A549 (cell line): Measurements from ENCODE around the gene MRPL2. TPM values are rescaled to one million over a fixed set of nuclear protein-coding genes. Genes with fewer than 3 reads are reported as not detected.

Source experiments
- ATAC-seq, 2 experiments: fragments of 200-7000 bp in 1 of 2; fragments of >200 bp in 1 of 2; cut with Nextera tagmentation in 1 of 2; cut with Tn5 transposase in 1 of 2; 3 replicates each; pipeline versions ENCODE4 v1.8.0 to v1.9.1; 2018 to 2020; ENCODE audit warnings: mild to moderate bottlenecking in 1 of 2, moderate library complexity in 1 of 2
- CTCF ChIA-PET: fragments of 300-600 bp; sonication (Branson Sonifier 250); formaldehyde crosslinking; extraction: SDS; loops from one replicate; lab custom pipeline; 2021; ENCODE audit warnings: antibody characterized with exemption, inconsistent platforms; lab: Yijun Ruan, JAX
- POLR2A ChIA-PET: fragments of 350-600 bp; formaldehyde crosslinking; extraction: SDS; loops from one replicate; lab custom pipeline; 2021; ENCODE audit warnings: antibody characterized with exemption, inconsistent platforms; lab: Yijun Ruan, JAX
- DNase-seq, 2 experiments: peaks; one replicate each; pipeline versions ENCODE4 v3.0.0 to v3.0.0-alpha.2; 2011 to 2016; ENCODE audit warnings: low read depth in 1 of 2, low spot score in 1 of 2
- FAIRE-seq: peaks from 2 replicates; lab custom pipeline; 2011; peaks lifted over from hg19 to GRCh38; lab: Jason Lieb, UNC
- H3K27ac ChIP-seq, 2 experiments: fragments of >200 bp; sonication (Bioruptor Twin); formaldehyde crosslinking; 3 replicates each; pipeline ENCODE4 v1.5.1; 2016 to 2017
- H3K4me1 ChIP-seq: fragments of >200 bp; sonication (Bioruptor Twin); formaldehyde crosslinking; 3 replicates; pipeline ENCODE4 v1.6.1; 2016
- H3K4me2 ChIP-seq: fragments of >200 bp; sonication (Bioruptor Twin); formaldehyde crosslinking; 3 replicates; pipeline ENCODE4 v1.6.1; 2016
- H3K4me3 ChIP-seq: fragments of >200 bp; sonication (Bioruptor Twin); formaldehyde crosslinking; 3 replicates; pipeline ENCODE4 v1.5.1; 2016
- H3K9me3 ChIP-seq: fragments of >200 bp; sonication (Bioruptor Twin); formaldehyde crosslinking; 3 replicates; pipeline ENCODE4 v1.6.1; 2016
- ATOH8 ChIP-seq: fragments of 250-450 bp; sonication (Bioruptor Pico); IDR thresholded peaks from 2 replicates; pipeline ENCODE4 v1.5.0; 2020; ENCODE audit warnings: low read depth, mild to moderate bottlenecking, moderate library complexity
- BCL3 ChIP-seq: fragments of >200 bp; sonication (Bioruptor Twin); formaldehyde crosslinking; IDR thresholded peaks from 3 replicates; pipeline ENCODE4 v1.6.1; 2016
- BHLHE40 ChIP-seq: IDR thresholded peaks from 2 replicates; pipeline ENCODE4 v1.6.1; 2012; ENCODE audit warnings: low read depth, low read length, inconsistent platforms
- CBX8 ChIP-seq: fragments of 200-600 bp; sonication (generic); IDR thresholded peaks from 2 replicates; pipeline ENCODE4 v1.6.1; 2016
- CTCF ChIP-seq: fragments of >200 bp; sonication (Bioruptor Twin); formaldehyde crosslinking; IDR thresholded peaks from 3 replicates; pipeline ENCODE4 v1.5.1; 2016
- E2F6 ChIP-seq: IDR thresholded peaks from 2 replicates; pipeline ENCODE4 v1.6.1; 2012; ENCODE audit warnings: low read depth, borderline replicate concordance
- ELK1 ChIP-seq: fragments of 150-350 bp; IDR thresholded peaks from 2 replicates; pipeline ENCODE4 v1.6.1; 2014; ENCODE audit warnings: low read depth, mild to moderate bottlenecking, low read length
- EP300 ChIP-seq, 2 experiments: fragments of >200 bp; sonication (Bioruptor Twin); formaldehyde crosslinking; IDR thresholded peaks; 2 replicates in 1 of 2; 3 replicates in 1 of 2; pipeline ENCODE4 v1.6.1; 2016 to 2017
- FOSB ChIP-seq: fragments of 250-450 bp; sonication (Bioruptor Pico); IDR thresholded peaks from 2 replicates; pipeline ENCODE4 v1.5.0; 2020; ENCODE audit warnings: mild to moderate bottlenecking, moderate library complexity
- GATA3 ChIP-seq: IDR thresholded peaks from 2 replicates; pipeline ENCODE4 v1.6.1; 2012; ENCODE audit warnings: borderline replicate concordance
- HDAC2 ChIP-seq: fragments of 200-600 bp; sonication (generic); IDR thresholded peaks from 2 replicates; pipeline ENCODE4 v1.6.1; 2016
- HOXB13 ChIP-seq: fragments of 250-450 bp; sonication (Bioruptor Pico); IDR thresholded peaks from 2 replicates; pipeline ENCODE4 v1.5.0; 2020; ENCODE audit warnings: low read depth, mild to moderate bottlenecking, moderate library complexity
- JUNB ChIP-seq: fragments of >200 bp; sonication (Bioruptor Twin); formaldehyde crosslinking; IDR thresholded peaks from 2 replicates; pipeline ENCODE4 v1.6.1; 2016
- KDM1A ChIP-seq: fragments of 200-600 bp; sonication (generic); IDR thresholded peaks from 2 replicates; pipeline ENCODE4 v1.6.1; 2016; ENCODE audit warnings: low read depth, mild to moderate bottlenecking
- KDM5A ChIP-seq: fragments of 200-600 bp; sonication (generic); IDR thresholded peaks from 2 replicates; pipeline ENCODE4 v1.6.1; 2016; ENCODE audit warnings: antibody characterized with exemption, mild to moderate bottlenecking
- MAX ChIP-seq: IDR thresholded peaks from 2 replicates; pipeline ENCODE4 v1.6.1; 2012
- MYC ChIP-seq: IDR thresholded peaks from 2 replicates; pipeline ENCODE4 v1.6.1; 2012; ENCODE audit warnings: mild to moderate bottlenecking, inconsistent platforms, low read length, improper control_type of control experiment, borderline replicate concordance
- NFE2L2 ChIP-seq: fragments of 150-350 bp; conservative IDR thresholded peaks from 2 replicates; pipeline ENCODE4 v1.6.1; 2014; ENCODE audit warnings: low read length
- NPAS2 ChIP-seq: fragments of 250-450 bp; sonication (Bioruptor Pico); IDR thresholded peaks from 2 replicates; pipeline ENCODE4 v1.8.0; 2022; ENCODE audit warnings: mild to moderate bottlenecking, moderate library complexity, borderline replicate concordance
- NR3C1 ChIP-seq: fragments of >200 bp; sonication (Bioruptor Twin); formaldehyde crosslinking; IDR thresholded peaks from 3 replicates; pipeline ENCODE4 v1.6.1; 2017
- PBX3 ChIP-seq: IDR thresholded peaks from 2 replicates; pipeline ENCODE4 v1.6.1; 2012
- POLR2A ChIP-seq: IDR thresholded peaks from 2 replicates; pipeline ENCODE4 v1.6.1; 2012; ENCODE audit warnings: mild to moderate bottlenecking, low read length
- RAD21 ChIP-seq, 2 experiments: fragments of >200 bp in 1 of 2; sonication (Bioruptor Twin) in 1 of 2; formaldehyde crosslinking in 1 of 2; IDR thresholded peaks in 1 of 2; conservative IDR thresholded peaks in 1 of 2; 2 replicates in 1 of 2; 3 replicates in 1 of 2; pipeline ENCODE4 v1.6.1; 2012 to 2018; ENCODE audit warnings: inconsistent platforms in 1 of 2
- RCOR1 ChIP-seq: fragments of 150-350 bp; IDR thresholded peaks from 2 replicates; pipeline ENCODE4 v1.6.1; 2014; ENCODE audit warnings: antibody characterized with exemption, low read length, low read depth
- RNF2 ChIP-seq: fragments of 200-600 bp; sonication (generic); IDR thresholded peaks from 2 replicates; pipeline ENCODE4 v1.6.1; 2016; ENCODE audit warnings: low read depth, mild to moderate bottlenecking, antibody characterized with exemption, moderate library complexity, borderline replicate concordance
- SMC3 ChIP-seq: fragments of >200 bp; sonication (Bioruptor Twin); formaldehyde crosslinking; IDR thresholded peaks from 3 replicates; pipeline ENCODE4 v1.6.1; 2018; ENCODE audit warnings: inconsistent platforms
- SREBF2 ChIP-seq: fragments of 450-650 bp; IDR thresholded peaks from 2 replicates; pipeline ENCODE4 v1.6.1; 2014; ENCODE audit warnings: mild to moderate bottlenecking, moderate library complexity
- USF2 ChIP-seq: fragments of 450-650 bp; IDR thresholded peaks from 2 replicates; pipeline ENCODE4 v1.6.1; 2014; ENCODE audit warnings: antibody characterized with exemption
- ZFP36 ChIP-seq: fragments of 450-650 bp; IDR thresholded peaks from 2 replicates; pipeline ENCODE4 v1.6.1; 2014; ENCODE audit warnings: borderline replicate concordance; ENCODE audit not compliant: partially characterized antibody
- WGBS: methylation state at CpG from one replicate; pipeline ENCODE4 v1.1.6; 2017; ENCODE audit errors: missing lambda C conversion rate; 5-methylcytosine and 5-hydroxymethylcytosine counted together
- polyA plus RNA-seq, 4 experiments: library from polyadenylated mRNA; depleted of rRNA in 3 of 4; stranded (reverse); fragments of >200 nt; fragmentation: RNase III in 1 of 4; extraction: RNeasy Plus Mini Kit Qiagen cat#74134 plus additional on column Dnase treatment in 1 of 4; gene quantifications; 2 replicates in 3 of 4; 3 replicates in 1 of 4; pipeline ENCODE4 v1.2.3, GENCODE V29; 2011 to 2017

Gene MRPL2
- polyA plus RNA-seq, 2 of the 4 experiments (the other 2 are of a cell fraction) = 33.7 to 51.9 TPM

- no peaks in the 10 kb centered on the region for H3K9me3 ChIP-seq
- H3K4me1 ChIP-seq = no peaks in the 10 kb centered on the region
- FAIRE-seq (no peak), ATAC-seq (no peak), DNase-seq (no peak)
- POLR2A ChIA-PET = no interaction called here
- H3K27ac ChIP-seq = no peak overlapping the region
- no peak overlapping the region for H3K4me3 ChIP-seq
- no peak overlapping the region for H3K4me2 ChIP-seq
- 96% methylated on average over 9 of the region's 9 CpGs for WGBS
- CTCF ChIA-PET = interaction anchor here (0.7 to 1.0 kb wide), 2 partner anchors 12 to 115 kb away, joined by 3 read pairs; no protein-coding TSS in a partner anchor
- TF ChIP-seq USF2 (no peak), KDM1A (no peak), BCL3 (no peak), RNF2 (no peak), JUNB (no peak), KDM5A (no peak), PBX3 (no peak), NR3C1 (no peak), HOXB13 (CRISPR knock-in tag) (no peak), RAD21 (conservative IDR thresholded peaks at IDR 0.05 in 1 of 2, IDR thresholded peaks at IDR 0.05 in 1 of 2) (no peak), EP300 (IDR thresholded peaks at IDR 0.05) (no peak), ELK1 (no peak), ZFP36 (no peak), NFE2L2 (no peak), POLR2A (no peak), SMC3 (no peak), ATOH8 (CRISPR knock-in tag) (no peak)
These were observed 30.1 kb downstream of the MRPL2 start for GRCh38 chr6:43029120-43029519.

GRCh38 chr6:43026365-43026764 lies 32.9 kb downstream of the MRPL2 start:
- TF ChIP-seq ZFP36 (no peak), RNF2 (no peak), GATA3 (no peak), RCOR1 (no peak), BHLHE40 (no peak), CBX8 (no peak), NPAS2 (no peak), MAX (no peak), HDAC2 (no peak), PBX3 (no peak), MYC (no peak), FOSB (CRISPR knock-in tag) (no peak), E2F6 (no peak), USF2 (no peak), SREBF2 (no peak), CTCF (no peak)
- 95% methylated on average over 5 of the region's 5 CpGs for WGBS
- DNase-seq = no peak
- ChIA-PET CTCF (interaction anchor here (1.0 kb wide), 1 partner anchor 27 kb away, joined by 4 read pairs; the partner anchor contains the start of gene CUL7), POLR2A (no interaction called here)
- no peak for FAIRE-seq
- no peak overlapping the region for H3K4me3 ChIP-seq
- ATAC-seq = no peak
- no peaks in the 10 kb centered on the region for H3K9me3 ChIP-seq
- H3K4me1 ChIP-seq = 0 out of 3 replicates have a peak, but pooled peaks cover 9% of the 10 kb centered on the region
- H3K27ac ChIP-seq = no peak overlapping the region
- no peak overlapping the region for H3K4me2 ChIP-seq
